GM20000 (cell line): Measurements from ENCODE around the gene MATN4.

Experiments
- DNase-seq: peaks from one replicate; pipeline ENCODE4 v3.0.0; 2012; ENCODE audit warnings: low spot score
- TF ChIP-seq, protein P1 (sequence below): IDR thresholded peaks from 2 replicates; pipeline ENCODE4 v1.5.1; 2012; ENCODE audit warnings: mild to moderate bottlenecking, control low read depth; ENCODE audit errors: extremely low read depth, missing control alignments

Gene MATN4

GRCh38 chr20:45292343-45292742, 15.8 kb downstream of the MATN4 start:
- no peak for DNase-seq
- TF ChIP-seq, protein P1, sequence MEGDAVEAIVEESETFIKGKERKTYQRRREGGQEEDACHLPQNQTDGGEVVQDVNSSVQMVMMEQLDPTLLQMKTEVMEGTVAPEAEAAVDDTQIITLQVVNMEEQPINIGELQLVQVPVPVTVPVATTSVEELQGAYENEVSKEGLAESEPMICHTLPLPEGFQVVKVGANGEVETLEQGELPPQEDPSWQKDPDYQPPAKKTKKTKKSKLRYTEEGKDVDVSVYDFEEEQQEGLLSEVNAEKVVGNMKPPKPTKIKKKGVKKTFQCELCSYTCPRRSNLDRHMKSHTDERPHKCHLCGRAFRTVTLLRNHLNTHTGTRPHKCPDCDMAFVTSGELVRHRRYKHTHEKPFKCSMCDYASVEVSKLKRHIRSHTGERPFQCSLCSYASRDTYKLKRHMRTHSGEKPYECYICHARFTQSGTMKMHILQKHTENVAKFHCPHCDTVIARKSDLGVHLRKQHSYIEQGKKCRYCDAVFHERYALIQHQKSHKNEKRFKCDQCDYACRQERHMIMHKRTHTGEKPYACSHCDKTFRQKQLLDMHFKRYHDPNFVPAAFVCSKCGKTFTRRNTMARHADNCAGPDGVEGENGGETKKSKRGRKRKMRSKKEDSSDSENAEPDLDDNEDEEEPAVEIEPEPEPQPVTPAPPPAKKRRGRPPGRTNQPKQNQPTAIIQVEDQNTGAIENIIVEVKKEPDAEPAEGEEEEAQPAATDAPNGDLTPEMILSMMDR: no peak

- no peak for DNase-seq
- TF ChIP-seq, protein P1: no peak
Measured at GRCh38 chr20:45291526-45291925, 16.6 kb downstream of the MATN4 start.

DNA sequence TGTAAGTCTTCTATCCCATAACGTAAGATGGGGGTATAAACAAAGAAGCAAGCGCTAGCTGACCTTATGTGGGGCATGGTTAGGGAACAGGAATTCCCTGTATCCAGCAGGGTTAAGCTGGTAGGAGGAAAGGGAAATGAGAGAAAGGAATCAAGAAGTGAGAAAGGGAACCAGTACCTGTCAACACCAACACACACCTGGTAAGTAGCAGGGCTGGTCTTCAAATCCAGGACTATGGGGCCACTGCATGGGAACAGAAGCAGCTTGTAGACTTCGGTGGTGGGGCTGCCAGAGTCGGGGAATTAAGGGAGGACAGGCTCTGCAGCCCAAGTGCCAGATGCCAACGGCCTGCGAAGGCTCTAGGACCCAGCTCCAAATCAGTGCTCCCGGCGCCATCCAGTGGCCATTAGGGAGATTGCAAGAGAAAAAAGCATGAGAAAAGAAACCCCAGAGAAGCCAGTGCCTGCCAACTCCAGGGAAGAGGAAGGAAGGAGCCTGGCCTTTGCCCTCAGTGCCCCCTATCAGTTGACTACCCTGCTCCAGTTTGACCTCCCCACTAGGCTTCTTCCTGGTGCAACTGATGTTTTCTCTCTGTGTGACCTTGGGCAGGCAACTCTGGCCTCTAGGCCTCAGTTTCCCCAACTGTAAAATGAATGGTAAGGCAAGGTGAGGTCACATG, 17.3 kb downstream of the MATN4 start:
- TF ChIP-seq, protein P1: peak; percentile 76
- peak; percentile 82 for DNase-seq

DNA sequence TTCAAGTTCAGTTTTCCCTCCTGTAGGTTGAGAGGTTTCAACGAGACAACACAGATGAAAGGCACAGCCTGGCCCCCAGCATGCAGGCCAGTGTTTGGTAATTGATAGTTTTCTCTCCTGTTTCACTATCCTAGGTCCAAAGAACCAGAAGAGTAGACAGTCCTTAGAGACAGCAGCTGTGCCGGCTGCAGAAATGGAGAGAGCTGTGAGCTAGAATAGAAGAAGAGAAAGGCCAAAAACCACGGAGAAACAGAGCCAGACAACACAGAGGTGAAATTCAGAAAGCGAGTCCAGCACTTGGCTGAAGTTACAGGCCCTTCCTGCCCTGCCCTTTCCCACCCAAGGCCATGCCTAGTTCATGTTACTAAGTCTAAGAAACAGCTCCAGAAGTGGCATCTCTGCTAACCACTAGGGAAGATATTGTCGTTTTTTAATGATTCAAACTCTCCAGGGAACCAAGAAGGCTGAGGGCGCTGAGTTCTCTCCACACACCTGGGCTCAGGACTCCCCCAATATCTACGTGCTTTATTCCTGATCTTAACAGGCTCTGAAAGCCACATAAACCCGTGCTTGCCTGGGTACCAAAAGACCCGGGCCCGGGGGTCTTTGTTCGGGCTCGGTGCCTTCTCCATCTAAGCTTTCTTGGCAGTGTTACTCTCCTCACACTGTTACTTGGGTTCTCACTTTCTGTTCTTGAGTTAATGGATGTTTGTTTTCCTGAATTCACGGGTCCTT, 18.0 kb downstream of the MATN4 start:
- TF ChIP-seq, protein P1: no peak
- no peak for DNase-seq

DNA sequence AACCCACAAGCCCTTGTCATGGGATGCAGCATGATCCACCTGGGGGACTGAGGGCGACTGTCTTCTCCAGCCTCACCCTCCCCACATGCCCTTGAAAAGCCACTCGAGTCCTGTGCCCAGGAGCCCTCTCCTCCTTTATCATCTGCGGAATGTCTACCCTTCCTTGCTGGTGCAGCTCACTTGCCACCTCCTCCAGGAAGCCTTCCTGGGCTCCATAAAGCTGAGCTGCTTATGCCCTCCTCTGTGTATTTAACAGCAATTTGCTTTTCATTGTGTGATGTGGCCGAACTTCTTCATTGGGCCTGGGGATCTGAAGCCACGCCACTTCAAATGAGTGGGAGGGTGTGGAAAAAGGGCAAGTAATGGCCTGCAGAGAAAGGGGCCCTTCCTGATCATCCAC, 19.2 kb downstream of the MATN4 start:
- TF ChIP-seq, protein P1: no peak
- no peak for DNase-seq

DNA sequence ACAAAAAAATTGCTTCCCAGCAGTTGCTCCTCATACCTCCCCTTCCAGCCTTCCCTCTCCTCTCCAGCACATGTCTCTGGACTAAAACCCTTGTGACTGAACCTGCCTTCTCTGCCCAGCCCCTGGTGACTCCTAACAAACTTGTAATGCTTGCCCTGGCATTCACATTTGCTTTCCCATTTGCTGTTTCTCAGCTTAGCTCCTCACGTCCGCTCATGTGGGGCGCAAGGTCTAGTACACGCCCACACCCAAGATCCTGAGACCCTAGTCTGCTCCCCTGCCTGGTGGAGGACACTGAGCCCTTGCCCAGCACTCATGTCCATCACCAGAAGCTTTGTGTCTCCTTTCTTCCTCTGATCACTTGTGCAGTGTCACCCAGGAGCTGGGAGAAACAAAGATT, 19.7 kb downstream of the MATN4 start:
- TF ChIP-seq, protein P1: no peak

DNA sequence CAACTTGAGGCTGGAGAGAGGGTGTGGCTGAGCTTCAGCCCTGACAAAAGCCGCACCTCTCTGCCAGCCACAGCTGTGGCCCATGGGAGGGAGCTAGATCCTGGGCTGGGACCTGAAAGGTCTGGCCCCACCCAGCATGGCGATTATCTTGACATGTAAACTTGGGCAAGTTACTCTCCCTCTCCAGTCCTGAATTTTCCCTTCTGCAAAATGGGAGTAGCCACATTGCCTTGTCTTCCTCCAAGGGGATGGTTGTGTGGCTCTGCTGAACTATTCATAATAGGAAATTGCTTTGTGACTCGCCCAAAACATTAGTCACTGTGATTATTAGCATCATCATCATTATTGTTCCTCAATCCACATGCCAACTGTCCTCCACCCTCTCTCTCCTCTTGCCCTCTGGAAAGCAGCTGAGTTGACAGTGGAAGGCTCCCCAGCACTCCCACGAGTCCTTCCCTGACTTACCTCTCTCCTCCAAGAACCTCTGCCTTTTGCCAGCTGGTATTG, 24.5 kb downstream of the MATN4 start:
- TF ChIP-seq, protein P1: no peak
- no peak for DNase-seq

More for the DNA sequence above, 19.7 kb downstream of the MATN4 start:
- no peak for DNase-seq
